ENCODE measurements around the gene PLEKHM2.

The PLEKHM2 gene

DNA sequence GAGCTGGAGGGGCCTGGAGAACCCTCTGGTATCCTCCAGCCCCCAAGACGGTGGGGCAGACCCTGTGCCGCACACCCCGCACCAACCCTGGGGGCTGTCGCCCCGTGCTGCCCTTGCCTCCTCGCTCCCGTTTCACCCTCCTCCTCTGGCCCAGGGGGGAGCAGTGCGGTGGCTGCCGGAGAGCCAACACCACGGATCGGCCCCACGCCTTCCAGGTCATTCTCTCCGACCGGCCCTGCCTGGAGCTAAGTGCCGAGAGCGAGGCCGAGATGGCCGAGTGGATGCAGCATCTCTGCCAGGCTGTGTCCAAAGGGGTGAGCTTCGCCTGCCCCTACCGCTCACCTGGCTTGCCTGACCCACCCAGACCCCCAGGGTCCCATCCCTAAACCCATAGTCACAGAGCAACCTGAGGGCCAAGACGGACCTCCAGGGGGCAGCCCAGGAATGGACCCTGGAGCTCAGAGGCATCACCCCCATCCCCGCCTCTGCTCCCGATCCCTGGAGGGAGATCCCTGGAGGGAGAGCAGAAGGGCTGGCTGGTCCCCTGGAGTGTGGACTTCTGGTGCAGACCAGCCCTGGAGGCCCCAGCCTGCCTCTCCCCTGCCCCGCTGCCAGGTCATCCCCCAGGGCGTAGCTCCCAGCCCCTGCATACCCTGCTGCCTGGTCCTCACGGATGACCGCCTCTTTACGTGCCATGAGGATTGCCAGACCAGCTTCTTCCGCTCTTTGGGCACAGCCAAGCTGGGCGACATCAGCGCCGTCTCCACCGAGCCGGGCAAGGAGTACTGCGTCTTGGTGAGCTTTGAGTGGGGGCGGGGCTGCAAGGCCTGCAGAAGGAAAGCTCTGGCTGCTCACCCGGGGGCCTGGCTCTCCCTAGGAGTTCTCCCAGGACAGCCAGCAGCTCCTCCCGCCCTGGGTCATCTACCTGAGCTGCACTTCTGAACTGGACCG, 47.9 kb downstream of the PLEKHM2 start:
- peaks cover 78% of the 10 kb centered on the region for H3K36me3 ChIP-seq (ENCODE audit: insufficient read depth, insufficient read length, low read length)
- TF ChIP-seq YY1 (IDR thresholded peaks at IDR 0.05; ENCODE audit: insufficient read depth, insufficient read length) (no peak), SUZ12 (IDR thresholded peaks at IDR 0.05; ENCODE audit: extremely low read depth, insufficient read depth, insufficient read length) (no peak), ZNF274 (IDR thresholded peaks at IDR 0.05; ENCODE audit: low read depth, low read length) (no peak)
- no peak overlapping the region for H3K4me3 ChIP-seq (ENCODE audit: insufficient read length, low read depth)

DNA sequence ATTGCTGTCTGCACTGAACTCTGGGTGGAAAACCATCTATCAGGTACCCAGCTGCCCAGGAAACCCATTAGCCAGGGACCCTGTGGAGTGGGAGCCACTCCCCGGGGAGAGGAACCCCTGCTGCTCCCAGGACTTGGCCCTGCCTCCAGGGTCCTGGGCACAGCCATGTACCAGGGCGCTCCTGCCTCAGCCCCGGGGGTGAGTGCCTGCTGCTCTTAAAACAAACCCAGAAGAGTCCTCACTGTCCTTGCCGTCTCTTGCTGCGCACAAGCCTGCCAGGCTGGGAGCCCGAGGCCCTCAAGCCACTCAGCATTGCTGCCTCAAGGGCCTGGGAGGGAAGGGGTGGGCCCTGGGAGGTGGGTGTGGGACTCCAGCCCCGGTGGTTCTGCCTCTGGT, 48.6 kb downstream of the PLEKHM2 start:
- Histone ChIP-seq H3K9me3 (ENCODE audit: insufficient read depth, low read length) (no peaks in the 10 kb centered on the region), H3K4me1 (ENCODE audit: insufficient read depth, insufficient read length) (peaks cover 9% of the 10 kb centered on the region), H3K9ac (ENCODE audit: insufficient read length, low read depth) (no peak overlapping the region), H3K4me3 (ENCODE audit: insufficient read length, low read depth) (no peak overlapping the region), H3K27me3 (ENCODE audit: insufficient read depth, insufficient read length) (no peaks in the 10 kb centered on the region), H3K36me3 (ENCODE audit: insufficient read depth, insufficient read length, low read length) (peaks cover 71% of the 10 kb centered on the region)
- DNase-seq (ENCODE audit: low read depth, low spot score): no peak
- TF ChIP-seq ZNF274 (IDR thresholded peaks at IDR 0.05; ENCODE audit: low read depth, low read length) (no peak), YY1 (IDR thresholded peaks at IDR 0.05; ENCODE audit: insufficient read depth, insufficient read length) (no peak), SUZ12 (IDR thresholded peaks at IDR 0.05; ENCODE audit: extremely low read depth, insufficient read depth, insufficient read length) (no peak)

More for the DNA sequence above, 47.9 kb downstream of the PLEKHM2 start:
- DNase-seq (ENCODE audit: low read depth, low spot score): no peak
- no peak overlapping the region for H3K9ac ChIP-seq (ENCODE audit: insufficient read length, low read depth)
- peaks cover 7% of the 10 kb centered on the region for H3K4me1 ChIP-seq (ENCODE audit: insufficient read depth, insufficient read length)
- H3K27me3 ChIP-seq (ENCODE audit: insufficient read depth, insufficient read length): no peaks in the 10 kb centered on the region
- H3K9me3 ChIP-seq (ENCODE audit: insufficient read depth, low read length): no peaks in the 10 kb centered on the region

DNA sequence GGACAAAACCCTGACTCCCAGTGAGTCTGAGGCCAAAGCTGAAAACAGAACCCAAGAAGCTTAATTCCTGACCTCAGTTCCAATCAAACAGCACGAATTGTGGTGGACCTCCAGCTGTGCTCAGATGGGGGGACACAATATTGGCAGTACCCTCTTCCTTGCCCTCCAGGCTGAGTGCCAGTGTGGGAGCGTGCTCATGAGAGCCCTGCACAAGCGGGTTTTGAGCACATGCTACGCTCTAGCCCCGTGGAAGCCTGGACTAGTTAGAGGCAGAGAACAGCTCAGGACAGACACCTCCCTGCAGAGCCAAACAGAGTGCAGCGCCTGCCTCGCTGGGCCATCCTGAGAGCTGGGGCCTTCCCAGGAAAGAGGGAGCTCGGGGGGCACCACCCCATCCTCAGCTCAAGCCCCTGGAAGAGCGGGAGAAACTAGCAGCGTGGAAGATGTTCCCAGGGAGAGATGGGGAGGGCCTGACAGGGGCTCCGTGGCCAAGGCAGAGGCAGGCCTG, 49.2 kb downstream of the PLEKHM2 start:
- Histone ChIP-seq H3K36me3 (ENCODE audit: insufficient read depth, insufficient read length, low read length) (peaks cover 68% of the 10 kb centered on the region), H3K4me1 (ENCODE audit: insufficient read depth, insufficient read length) (peaks cover 15% of the 10 kb centered on the region), H3K9me3 (ENCODE audit: insufficient read depth, low read length) (no peaks in the 10 kb centered on the region), H3K9ac (ENCODE audit: insufficient read length, low read depth) (no peak overlapping the region), H3K4me3 (ENCODE audit: insufficient read length, low read depth) (no peak overlapping the region), H3K27me3 (ENCODE audit: insufficient read depth, insufficient read length) (no peaks in the 10 kb centered on the region)
- TF ChIP-seq YY1 (IDR thresholded peaks at IDR 0.05; ENCODE audit: insufficient read depth, insufficient read length): no peak
- TF ChIP-seq ZNF274 (IDR thresholded peaks at IDR 0.05; ENCODE audit: low read depth, low read length): no peak
- DNase-seq (ENCODE audit: low read depth, low spot score): no peak

DNA sequence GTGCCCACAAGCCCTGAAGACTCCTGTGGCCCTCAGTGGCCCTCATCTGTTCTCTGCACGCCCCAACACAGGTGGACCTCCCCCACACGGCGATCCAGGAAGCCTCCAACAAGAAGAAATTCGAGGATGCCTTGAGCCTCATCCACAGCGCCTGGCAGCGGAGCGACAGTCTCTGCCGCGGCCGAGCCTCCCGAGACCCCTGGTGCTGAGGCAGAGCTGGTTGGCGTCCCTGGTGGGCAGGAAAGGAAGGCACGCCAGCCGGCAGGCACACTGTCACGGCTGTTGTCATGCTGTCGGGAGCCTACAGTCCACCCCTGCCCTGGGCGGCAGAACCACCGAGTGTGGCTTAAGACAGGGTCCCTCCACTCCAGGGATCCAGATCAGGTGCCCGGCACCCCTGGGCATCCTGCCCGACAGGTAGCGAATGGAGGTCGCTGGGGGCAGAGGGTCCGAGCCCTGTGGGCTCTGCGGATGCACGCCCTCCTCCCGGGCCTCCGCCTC, 49.7 kb downstream of the PLEKHM2 start:
- DNase-seq (ENCODE audit: low read depth, low spot score): no peak
- TF ChIP-seq ZNF274 (IDR thresholded peaks at IDR 0.05; ENCODE audit: low read depth, low read length) (no peak), SUZ12 (IDR thresholded peaks at IDR 0.05; ENCODE audit: extremely low read depth, insufficient read depth, insufficient read length) (no peak), YY1 (IDR thresholded peaks at IDR 0.05; ENCODE audit: insufficient read depth, insufficient read length) (no peak)
- peaks cover 63% of the 10 kb centered on the region for H3K36me3 ChIP-seq (ENCODE audit: insufficient read depth, insufficient read length, low read length)
- H3K4me1 ChIP-seq (ENCODE audit: insufficient read depth, insufficient read length): peaks cover 16% of the 10 kb centered on the region
- H3K9ac ChIP-seq (ENCODE audit: insufficient read length, low read depth): no peak overlapping the region
- no peak overlapping the region for H3K4me3 ChIP-seq (ENCODE audit: insufficient read length, low read depth)
- no peaks in the 10 kb centered on the region for H3K27me3 ChIP-seq (ENCODE audit: insufficient read depth, insufficient read length)
- no peaks in the 10 kb centered on the region for H3K9me3 ChIP-seq (ENCODE audit: insufficient read depth, low read length)

DNA sequence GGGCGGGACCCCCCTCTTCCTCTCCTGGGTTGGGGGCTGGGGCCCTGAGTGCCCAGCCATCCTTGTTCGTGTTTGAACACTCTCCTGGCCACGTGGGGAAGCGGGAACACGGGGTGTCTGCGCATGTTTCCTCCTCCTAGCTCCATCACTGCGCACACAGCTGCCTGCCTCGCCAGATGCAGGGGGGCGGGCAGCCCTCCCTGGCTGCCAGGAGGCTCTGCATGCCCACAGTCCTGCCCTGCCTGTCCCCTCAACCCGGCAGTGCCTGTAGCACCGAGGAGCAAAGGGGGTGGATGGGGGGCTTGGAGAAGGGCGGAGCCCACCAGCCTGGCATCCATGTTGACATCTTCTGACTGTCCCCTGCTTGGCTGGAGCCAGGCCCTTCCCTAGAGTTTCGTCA, 50.2 kb downstream of the PLEKHM2 start:
- Histone ChIP-seq H3K9me3 (ENCODE audit: insufficient read depth, low read length) (no peaks in the 10 kb centered on the region), H3K36me3 (ENCODE audit: insufficient read depth, insufficient read length, low read length) (peaks cover 58% of the 10 kb centered on the region), H3K4me1 (ENCODE audit: insufficient read depth, insufficient read length) (peaks cover 16% of the 10 kb centered on the region), H3K9ac (ENCODE audit: insufficient read length, low read depth) (no peak overlapping the region), H3K4me3 (ENCODE audit: insufficient read length, low read depth) (no peak overlapping the region), H3K27me3 (ENCODE audit: insufficient read depth, insufficient read length) (no peaks in the 10 kb centered on the region)
- TF ChIP-seq YY1 (IDR thresholded peaks at IDR 0.05; ENCODE audit: insufficient read depth, insufficient read length): no peak
- no peak for TF ChIP-seq SUZ12 (IDR thresholded peaks at IDR 0.05; ENCODE audit: extremely low read depth, insufficient read depth, insufficient read length)
- TF ChIP-seq ZNF274 (IDR thresholded peaks at IDR 0.05; ENCODE audit: low read depth, low read length): no peak
- no peak for DNase-seq (ENCODE audit: low read depth, low spot score)

DNA sequence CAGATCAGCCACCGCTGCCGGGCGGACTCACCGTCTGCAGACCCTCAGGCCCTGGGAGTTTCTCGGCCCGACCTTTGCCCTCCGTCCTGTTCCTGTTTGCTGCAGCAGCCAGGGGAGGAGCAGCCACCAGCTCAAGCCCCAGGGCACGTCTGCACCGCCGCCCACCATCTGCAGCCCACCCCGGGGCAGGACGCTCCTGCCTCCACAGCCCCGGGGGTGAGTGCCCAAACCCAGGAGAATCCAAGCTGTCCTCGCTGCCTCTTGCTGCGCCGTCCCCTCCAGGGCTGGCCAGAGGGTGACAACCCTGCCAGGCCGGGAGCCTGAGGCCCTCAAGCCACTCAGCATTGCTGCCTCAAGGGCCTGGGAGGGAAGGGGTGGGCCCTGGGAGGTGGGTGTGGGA, 50.8 kb downstream of the PLEKHM2 start:
- Histone ChIP-seq H3K9me3 (ENCODE audit: insufficient read depth, low read length) (no peaks in the 10 kb centered on the region), H3K9ac (ENCODE audit: insufficient read length, low read depth) (no peak overlapping the region), H3K4me1 (ENCODE audit: insufficient read depth, insufficient read length) (peaks cover 16% of the 10 kb centered on the region), H3K27me3 (ENCODE audit: insufficient read depth, insufficient read length) (no peaks in the 10 kb centered on the region), H3K4me3 (ENCODE audit: insufficient read length, low read depth) (no peak overlapping the region), H3K36me3 (ENCODE audit: insufficient read depth, insufficient read length, low read length) (peaks cover 56% of the 10 kb centered on the region)
- no peak for DNase-seq (ENCODE audit: low read depth, low spot score)
- TF ChIP-seq SUZ12 (IDR thresholded peaks at IDR 0.05; ENCODE audit: extremely low read depth, insufficient read depth, insufficient read length) (no peak), ZNF274 (IDR thresholded peaks at IDR 0.05; ENCODE audit: low read depth, low read length) (no peak), YY1 (IDR thresholded peaks at IDR 0.05; ENCODE audit: insufficient read depth, insufficient read length) (no peak)

DNA sequence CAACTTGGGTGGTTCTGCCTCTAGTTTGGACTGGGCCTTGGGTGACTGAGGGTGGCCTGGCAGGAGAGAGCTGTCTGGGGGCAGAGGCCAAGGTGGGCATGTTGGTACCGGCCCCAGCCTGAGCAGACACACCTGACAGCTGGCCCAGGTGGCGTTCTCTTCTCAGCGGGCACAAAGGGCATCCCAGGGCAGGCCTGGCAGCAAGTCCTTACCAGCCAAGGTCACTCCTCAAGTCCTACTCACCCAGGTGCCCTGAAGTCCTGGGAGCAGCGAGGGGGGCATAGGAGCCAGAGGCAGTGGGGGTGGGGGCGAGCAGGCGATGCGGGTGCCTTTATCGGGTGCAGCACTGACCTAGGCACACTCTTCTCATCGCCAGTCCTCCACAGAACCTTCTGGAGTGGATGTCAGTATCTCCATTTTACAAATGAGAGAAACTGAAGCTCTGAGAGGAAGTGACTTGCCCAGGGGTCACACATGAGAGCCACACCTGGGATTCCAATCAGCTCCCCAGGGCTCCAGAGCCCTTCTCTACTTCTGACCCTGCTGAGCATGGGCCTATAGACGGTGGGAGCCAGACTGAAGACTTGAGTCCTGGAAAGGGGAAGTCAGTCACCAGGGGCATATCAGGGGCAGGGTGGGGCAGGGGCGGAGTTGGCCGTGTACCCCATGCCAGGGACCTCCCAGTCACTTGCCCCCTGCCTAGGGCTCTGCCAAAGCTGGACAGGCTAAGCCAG, 51.4 kb downstream of the PLEKHM2 start:
- H3K9ac ChIP-seq (ENCODE audit: insufficient read length, low read depth): no peak overlapping the region
- H3K27me3 ChIP-seq (ENCODE audit: insufficient read depth, insufficient read length): no peaks in the 10 kb centered on the region

More for the DNA sequence above, 51.4 kb downstream of the PLEKHM2 start:
- TF ChIP-seq YY1 (IDR thresholded peaks at IDR 0.05; ENCODE audit: insufficient read depth, insufficient read length): no peak
- TF ChIP-seq SUZ12 (IDR thresholded peaks at IDR 0.05; ENCODE audit: extremely low read depth, insufficient read depth, insufficient read length): no peak
- TF ChIP-seq ZNF274 (IDR thresholded peaks at IDR 0.05; ENCODE audit: low read depth, low read length): no peak
- peaks cover 16% of the 10 kb centered on the region for H3K4me1 ChIP-seq (ENCODE audit: insufficient read depth, insufficient read length)
- no peaks in the 10 kb centered on the region for H3K9me3 ChIP-seq (ENCODE audit: insufficient read depth, low read length)
- peaks cover 54% of the 10 kb centered on the region for H3K36me3 ChIP-seq (ENCODE audit: insufficient read depth, insufficient read length, low read length)
- H3K4me3 ChIP-seq (ENCODE audit: insufficient read length, low read depth): no peak overlapping the region
- DNase-seq (ENCODE audit: low read depth, low spot score): no peak
